Vagina (tissue), 2 donors: ENCODE measurements around the gene SLC9A9. TPM values are rescaled to one million over a fixed set of nuclear protein-coding genes. Genes with fewer than 3 reads are reported as not detected.

Source experiments
- DNase-seq, 2 donors: peaks; one replicate each; pipeline ENCODE4 v3.0.0-alpha.2; 2017; ENCODE audit errors: extremely low spot score in 2 of 2
- H3K27ac ChIP-seq: fragments of 200-600 bp; sonication (generic); one replicate; pipeline ENCODE4 v1.5.1; 2019
- H3K27me3 ChIP-seq: fragments of 200-600 bp; sonication (generic); one replicate; pipeline ENCODE4 v1.5.1; 2019
- H3K36me3 ChIP-seq, 2 donors: fragments of 200-600 bp; sonication (generic); one replicate each; pipeline ENCODE4 v1.5.1; 2017 to 2019
- H3K4me1 ChIP-seq: fragments of 200-600 bp; sonication (generic); one replicate; pipeline ENCODE4 v1.5.1; 2019
- H3K4me3 ChIP-seq, 2 donors: fragments of 200-600 bp; sonication (generic); 1 replicate in 1 of 2; 2 replicates in 1 of 2; pipeline ENCODE4 v1.5.1; 2016 to 2019
- H3K9me3 ChIP-seq: fragments of 200-600 bp; sonication (generic); one replicate; pipeline ENCODE4 v1.5.1; 2019
- CTCF ChIP-seq, 3 experiments: fragments of 450-650 bp in 2 of 3; fragments of 200-600 bp in 1 of 3; sonication (generic) in 1 of 3; IDR thresholded peaks; one replicate each; pipeline ENCODE4 v1.5.1; 2017 to 2019; ENCODE audit warnings: antibody characterized with exemption in 3 of 3, mild to moderate bottlenecking in 2 of 3, moderate library complexity in 2 of 3
- POLR2A ChIP-seq, 2 donors: fragments of 450-650 bp; IDR thresholded peaks; one replicate each; pipeline ENCODE4 v1.6.1; 2017; ENCODE audit warnings: antibody characterized with exemption in 2 of 2, mild to moderate bottlenecking in 2 of 2, moderate library complexity in 2 of 2
- POLR2AphosphoS5 ChIP-seq, 2 donors: sonication (generic); formaldehyde crosslinking; IDR thresholded peaks; one replicate each; pipeline ENCODE4 v1.9.0; 2017; ENCODE audit warnings: antibody characterized with exemption in 2 of 2, mild to moderate bottlenecking in 2 of 2, low read depth in 1 of 2; ENCODE audit not compliant: insufficient read depth in 1 of 2
- intact Hi-C: fragments of 100-400 bp; cut with DNase I; formaldehyde crosslinking; loops from one replicate; pipeline ENCODE4 v1.15.1; 2023
- total RNA-seq: library from RNA; depleted of rRNA; stranded (reverse); fragments of >200 nt; gene quantifications from one replicate; pipeline ENCODE4 v1.2.3, GENCODE V29; 2016

The SLC9A9 gene
- total RNA-seq, 1 donor from 2014 or later = 30.7 TPM

GRCh38 chr3:143465666-143466065 lies 382.6 kb downstream of the SLC9A9 start:
- H3K9me3 ChIP-seq = no peaks in the 10 kb centered on the region
- TF ChIP-seq POLR2AphosphoS5 (IDR thresholded peaks at IDR 0.05; ENCODE audit: insufficient read depth in 1 of 2, low read depth in 1 of 2) (no peak), POLR2A (IDR thresholded peaks at IDR 0.05) (no peak), CTCF (IDR thresholded peaks at IDR 0.05) (no peak)
- no peaks in the 10 kb centered on the region for H3K27me3 ChIP-seq

GRCh38 chr3:143464850-143465249 lies 383.4 kb downstream of the SLC9A9 start:
- TF ChIP-seq CTCF (IDR thresholded peaks at IDR 0.05) = no peak
- no peak for TF ChIP-seq POLR2A (IDR thresholded peaks at IDR 0.05)
- no peak for TF ChIP-seq POLR2AphosphoS5 (IDR thresholded peaks at IDR 0.05; ENCODE audit: insufficient read depth in 1 of 2, low read depth in 1 of 2)
- no peak overlapping the region for H3K27ac ChIP-seq
- H3K36me3 ChIP-seq = no peaks in the 10 kb centered on the region
- no peaks in the 10 kb centered on the region for H3K27me3 ChIP-seq
- DNase-seq = no peak
- no peaks in the 10 kb centered on the region for H3K9me3 ChIP-seq
- no peak overlapping the region for H3K4me3 ChIP-seq
- H3K4me1 ChIP-seq = no peaks in the 10 kb centered on the region
- intact Hi-C loops = no loop called here

More at GRCh38 chr3:143465666-143466065, 382.6 kb downstream of the SLC9A9 start:
- Histone ChIP-seq H3K4me1 (no peaks in the 10 kb centered on the region), H3K36me3 (no peaks in the 10 kb centered on the region), H3K4me3 (no peak overlapping the region), H3K27ac (no peak overlapping the region)
- no peak for DNase-seq
- intact Hi-C loops = no loop called here

DNA sequence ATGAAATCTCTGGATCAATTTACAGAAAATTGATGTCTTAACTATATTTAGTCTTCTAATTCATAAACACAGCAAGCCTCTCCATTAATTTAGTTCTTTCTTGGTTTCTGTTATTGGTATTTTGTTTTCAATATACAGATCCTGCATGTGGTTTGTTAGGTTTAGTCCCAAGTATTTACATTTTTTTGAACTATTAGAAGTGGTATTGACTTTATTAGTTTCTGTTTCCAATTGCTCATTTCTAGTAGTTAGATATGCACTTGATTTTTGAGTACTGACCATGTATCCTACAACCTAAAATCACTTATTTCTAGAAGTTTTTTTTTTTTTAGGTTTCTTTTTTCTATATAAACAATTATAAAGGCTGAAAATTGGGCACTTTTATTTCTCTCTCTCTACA lies 392.8 kb downstream of the SLC9A9 start:
- TF ChIP-seq CTCF (IDR thresholded peaks at IDR 0.05) = no peak
- TF ChIP-seq POLR2A (IDR thresholded peaks at IDR 0.05) = no peak
- TF ChIP-seq POLR2AphosphoS5 (IDR thresholded peaks at IDR 0.05; ENCODE audit: insufficient read depth in 1 of 2, low read depth in 1 of 2) = no peak
- intact Hi-C loops = no loop called here
- DNase-seq = no peak
- H3K27ac ChIP-seq = no peak overlapping the region
- H3K27me3 ChIP-seq = no peaks in the 10 kb centered on the region
- H3K4me3 ChIP-seq = no peak overlapping the region
- H3K36me3 ChIP-seq = no peaks in the 10 kb centered on the region
- H3K4me1 ChIP-seq = no peaks in the 10 kb centered on the region
- no peaks in the 10 kb centered on the region for H3K9me3 ChIP-seq

DNA sequence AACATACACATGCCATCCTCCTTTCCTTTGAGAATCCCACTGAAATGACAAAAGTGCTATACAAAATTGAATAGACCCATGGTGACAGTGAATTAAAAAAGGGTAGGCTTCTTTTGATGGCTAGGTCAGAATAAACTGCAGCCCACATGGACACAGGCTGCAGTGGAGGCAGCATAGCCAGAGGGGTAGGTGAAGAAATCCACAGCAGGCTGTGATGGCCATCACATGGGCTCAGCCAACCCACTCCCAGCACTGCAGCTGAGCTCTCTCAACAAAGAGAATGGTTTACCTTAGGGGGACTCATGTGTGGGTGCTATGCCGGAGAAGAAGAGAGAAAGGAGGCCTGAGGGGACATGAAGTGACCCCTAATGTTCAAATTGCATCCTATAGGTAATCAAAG lies 397.6 kb downstream of the SLC9A9 start:
- Histone ChIP-seq H3K27me3 (no peaks in the 10 kb centered on the region), H3K9me3 (no peaks in the 10 kb centered on the region), H3K4me1 (no peaks in the 10 kb centered on the region), H3K4me3 (no peak overlapping the region), H3K36me3 (no peaks in the 10 kb centered on the region), H3K27ac (no peak overlapping the region)
- no peak for TF ChIP-seq POLR2AphosphoS5 (IDR thresholded peaks at IDR 0.05; ENCODE audit: insufficient read depth in 1 of 2, low read depth in 1 of 2)
- intact Hi-C loops = no loop called here
- no peak for DNase-seq

GRCh38 chr3:143447491-143447890 lies 400.8 kb downstream of the SLC9A9 start:
- H3K4me3 ChIP-seq = no peak overlapping the region
- intact Hi-C loops = no loop called here
- no peaks in the 10 kb centered on the region for H3K9me3 ChIP-seq
- no peaks in the 10 kb centered on the region for H3K36me3 ChIP-seq
- DNase-seq = no peak
- TF ChIP-seq POLR2A (IDR thresholded peaks at IDR 0.05) (no peak), POLR2AphosphoS5 (IDR thresholded peaks at IDR 0.05; ENCODE audit: insufficient read depth in 1 of 2, low read depth in 1 of 2) (no peak), CTCF (IDR thresholded peaks at IDR 0.05) (no peak)
- no peaks in the 10 kb centered on the region for H3K27me3 ChIP-seq
- H3K4me1 ChIP-seq = peaks cover 14% of the 10 kb centered on the region
- H3K27ac ChIP-seq = no peak overlapping the region
